Endodermal cell (in vitro differentiated cells): ENCODE measurements around the gene ANKDD1B. TPM values are rescaled to one million over a fixed set of nuclear protein-coding genes. Genes with fewer than 3 reads are reported as not detected.

ENCODE experiments used
- DNase-seq: peaks from one replicate; pipeline ENCODE4 v3.0.0-alpha.2; 2017
- H3K27ac ChIP-seq: 2 replicates; pipeline ENCODE4 v1.5.1; 2013; ENCODE audit warnings: mild to moderate bottlenecking, low read depth, low read length, moderate library complexity
- H3K27me3 ChIP-seq: 2 replicates; pipeline ENCODE4 v1.6.1; 2013; ENCODE audit warnings: mild to moderate bottlenecking, low read length, moderate library complexity; ENCODE audit not compliant: insufficient read depth, control insufficient read depth, poor library complexity, severe bottlenecking
- H3K36me3 ChIP-seq: 2 replicates; pipeline ENCODE4 v1.7.0; 2013; ENCODE audit warnings: mild to moderate bottlenecking, low read length, moderate library complexity; ENCODE audit not compliant: control insufficient read depth, insufficient read depth
- H3K4me1 ChIP-seq: one replicate; pipeline ENCODE4 v1.7.0; 2013; ENCODE audit warnings: low read length; ENCODE audit not compliant: control insufficient read depth, insufficient read depth
- H3K4me3 ChIP-seq: 2 replicates; pipeline ENCODE4 v1.5.1; 2013; ENCODE audit warnings: mild to moderate bottlenecking, low read length, moderate library complexity
- H3K9ac ChIP-seq: 2 replicates; pipeline ENCODE4 v1.6.1; 2013; ENCODE audit warnings: mild to moderate bottlenecking, low read length, moderate library complexity; ENCODE audit not compliant: poor library complexity, severe bottlenecking; ENCODE audit errors: extremely low read depth
- H3K9me3 ChIP-seq: 2 replicates; pipeline ENCODE4 v1.6.1; 2013; ENCODE audit warnings: mild to moderate bottlenecking, low read length, moderate library complexity; ENCODE audit not compliant: control insufficient read depth
- H3K27ac Mint-ChIP-seq: 2 replicates; pipeline ENCODE4 v1.8.0; 2020; ENCODE audit warnings: mixed read lengths
- H3K27me3 Mint-ChIP-seq: 2 replicates; pipeline ENCODE4 v1.8.0; 2021; ENCODE audit warnings: mild to moderate bottlenecking, mixed read lengths; ENCODE audit not compliant: insufficient read depth
- H3K36me3 Mint-ChIP-seq: 2 replicates; pipeline ENCODE4 v1.8.0; 2020; ENCODE audit warnings: low read depth, mixed read lengths
- H3K4me1 Mint-ChIP-seq: 2 replicates; pipeline ENCODE4 v1.8.0; 2020; ENCODE audit warnings: mixed read lengths
- H3K4me3 Mint-ChIP-seq: 2 replicates; pipeline ENCODE4 v1.8.0; 2020; ENCODE audit warnings: mild to moderate bottlenecking, moderate library complexity, mixed read lengths
- H3K9me3 Mint-ChIP-seq: 2 replicates; pipeline ENCODE4 v1.8.0; 2020; ENCODE audit warnings: mild to moderate bottlenecking, mixed read lengths
- WGBS, 2 experiments: methylation state at CpG; one replicate each; pipeline versions ENCODE4 v1.1.5 to v1.1.7; 2013; ENCODE audit warnings: missing lambda C conversion rate in 2 of 2, mixed read lengths in 1 of 2; ENCODE audit not compliant: insufficient coverage in 1 of 2, insufficient read length in 1 of 2; 5-methylcytosine and 5-hydroxymethylcytosine counted together
- total RNA-seq, 2 donors: library from RNA; stranded (reverse); fragmentation: NEBNext Ultra II Directional in 1 of 2; extraction: Animal tissue kit (Norgen Biotek cat#: 25700) in 1 of 2; gene quantifications; 2 replicates in 1 of 2; 3 replicates in 1 of 2; pipeline ENCODE4 v1.2.1, GENCODE V29; 2021
- TF ChIP-seq, protein P1 (sequence below): fragments of 200-600 bp; sonication (generic); conservative IDR thresholded peaks from 2 replicates; pipeline ENCODE4 v1.5.0; 2021; ENCODE audit warnings: antibody characterized with exemption, mild to moderate bottlenecking

ANKDD1B gene
- total RNA-seq, 2 donors from 2014 or later = 4.6 to 8.6 TPM

DNA sequence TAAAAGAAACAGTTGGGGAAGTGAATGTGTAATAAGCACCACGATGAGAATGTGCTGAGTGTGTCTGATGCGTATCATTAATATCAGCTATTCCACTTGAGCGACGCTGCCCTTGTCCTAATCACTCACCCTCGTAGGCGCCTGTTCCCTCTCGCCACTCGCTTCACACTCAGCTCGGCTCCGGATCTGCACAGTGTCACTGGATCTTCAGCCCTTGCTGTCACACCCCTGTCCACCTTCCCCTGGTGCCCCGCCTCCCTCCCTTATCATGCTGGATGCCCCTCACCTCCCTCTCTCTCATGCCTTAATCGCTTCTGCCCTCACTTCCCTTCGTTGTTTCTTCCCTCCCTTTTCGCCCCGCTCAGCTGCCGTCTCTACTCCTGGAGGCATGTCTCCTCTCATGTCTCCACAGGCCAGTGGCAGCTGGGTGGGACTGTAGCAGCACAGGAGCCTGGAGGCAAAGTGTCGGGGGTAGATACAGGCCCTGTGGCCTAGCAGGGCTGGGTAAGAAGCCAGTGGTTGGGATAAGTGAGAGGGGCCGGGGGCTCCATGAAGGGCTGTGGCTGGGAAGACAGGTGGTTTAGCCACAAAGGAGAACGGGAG, 43.5 kb downstream of the ANKDD1B start:
- Mint-ChIP-seq H3K4me1 (peaks cover 18% of the 10 kb centered on the region), H3K27ac (no peak overlapping the region), H3K36me3 (no peaks in the 10 kb centered on the region), H3K4me3 (no peak overlapping the region), H3K27me3 (no peaks in the 10 kb centered on the region), H3K9me3 (no peaks in the 10 kb centered on the region)
- 92 to 96% methylated on average over 10 to 19 of the region's 19 CpGs for WGBS, 2 experiments
- Histone ChIP-seq H3K4me3 (no peak overlapping the region), H3K36me3 (no peaks in the 10 kb centered on the region), H3K9ac (no peak overlapping the region), H3K9me3 (no peaks in the 10 kb centered on the region), H3K27me3 (no peaks in the 10 kb centered on the region), H3K27ac (no peak overlapping the region), H3K4me1 (peaks cover 6% of the 10 kb centered on the region)
- DNase-seq = no peak
- TF ChIP-seq, protein P1, sequence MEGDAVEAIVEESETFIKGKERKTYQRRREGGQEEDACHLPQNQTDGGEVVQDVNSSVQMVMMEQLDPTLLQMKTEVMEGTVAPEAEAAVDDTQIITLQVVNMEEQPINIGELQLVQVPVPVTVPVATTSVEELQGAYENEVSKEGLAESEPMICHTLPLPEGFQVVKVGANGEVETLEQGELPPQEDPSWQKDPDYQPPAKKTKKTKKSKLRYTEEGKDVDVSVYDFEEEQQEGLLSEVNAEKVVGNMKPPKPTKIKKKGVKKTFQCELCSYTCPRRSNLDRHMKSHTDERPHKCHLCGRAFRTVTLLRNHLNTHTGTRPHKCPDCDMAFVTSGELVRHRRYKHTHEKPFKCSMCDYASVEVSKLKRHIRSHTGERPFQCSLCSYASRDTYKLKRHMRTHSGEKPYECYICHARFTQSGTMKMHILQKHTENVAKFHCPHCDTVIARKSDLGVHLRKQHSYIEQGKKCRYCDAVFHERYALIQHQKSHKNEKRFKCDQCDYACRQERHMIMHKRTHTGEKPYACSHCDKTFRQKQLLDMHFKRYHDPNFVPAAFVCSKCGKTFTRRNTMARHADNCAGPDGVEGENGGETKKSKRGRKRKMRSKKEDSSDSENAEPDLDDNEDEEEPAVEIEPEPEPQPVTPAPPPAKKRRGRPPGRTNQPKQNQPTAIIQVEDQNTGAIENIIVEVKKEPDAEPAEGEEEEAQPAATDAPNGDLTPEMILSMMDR = no peak

DNA sequence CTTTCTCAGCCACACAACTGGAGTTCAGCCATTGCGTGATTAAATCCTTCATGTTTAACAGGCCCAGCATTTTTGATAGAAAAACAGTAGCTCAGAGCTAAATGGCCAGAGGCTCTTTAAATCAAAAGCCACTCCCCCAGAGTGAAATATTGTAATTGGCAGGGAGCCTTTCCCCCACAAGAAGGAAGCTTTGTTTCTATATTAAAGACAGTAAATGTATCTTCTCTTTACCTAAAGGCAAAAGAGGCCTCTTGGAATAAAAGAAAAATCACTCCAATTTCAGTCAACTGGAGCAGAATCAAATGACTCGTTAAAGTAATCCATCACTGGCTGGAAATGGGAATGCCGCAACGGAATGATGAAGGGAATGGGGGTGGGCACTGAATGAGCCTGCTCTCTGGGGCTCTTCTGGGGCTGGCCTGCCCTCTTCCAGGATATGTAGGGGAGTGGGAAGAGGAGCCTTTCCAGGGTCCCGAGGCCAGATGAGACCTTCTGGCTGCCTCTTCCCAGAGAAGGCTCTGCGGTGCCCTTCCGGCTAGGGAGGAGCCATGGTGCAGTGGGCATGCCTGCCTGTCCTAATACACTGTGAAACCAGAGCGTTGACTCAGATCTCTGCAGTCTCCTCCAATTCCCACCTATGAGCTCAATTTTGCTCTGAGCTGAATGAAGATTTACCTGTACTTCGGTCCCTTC, 45.2 kb downstream of the ANKDD1B start:
- TF ChIP-seq, protein P1 = no peak
- H3K4me1 ChIP-seq = peaks cover 6% of the 10 kb centered on the region
- no peaks in the 10 kb centered on the region for H3K27me3 Mint-ChIP-seq
- no peaks in the 10 kb centered on the region for H3K27me3 ChIP-seq
- no peak overlapping the region for H3K4me3 ChIP-seq
- no peaks in the 10 kb centered on the region for H3K36me3 Mint-ChIP-seq
- no peak overlapping the region for H3K27ac Mint-ChIP-seq
- 71 to 88% methylated on average over 2 to 9 of the region's 9 CpGs for WGBS, 2 experiments
- peaks cover 18% of the 10 kb centered on the region for H3K4me1 Mint-ChIP-seq
- no peak overlapping the region for H3K4me3 Mint-ChIP-seq
- H3K9me3 ChIP-seq = no peaks in the 10 kb centered on the region
- no peak overlapping the region for H3K9ac ChIP-seq
- no peak overlapping the region for H3K27ac ChIP-seq
- no peaks in the 10 kb centered on the region for H3K9me3 Mint-ChIP-seq
- H3K36me3 ChIP-seq = no peaks in the 10 kb centered on the region
- DNase-seq = no peak

DNA sequence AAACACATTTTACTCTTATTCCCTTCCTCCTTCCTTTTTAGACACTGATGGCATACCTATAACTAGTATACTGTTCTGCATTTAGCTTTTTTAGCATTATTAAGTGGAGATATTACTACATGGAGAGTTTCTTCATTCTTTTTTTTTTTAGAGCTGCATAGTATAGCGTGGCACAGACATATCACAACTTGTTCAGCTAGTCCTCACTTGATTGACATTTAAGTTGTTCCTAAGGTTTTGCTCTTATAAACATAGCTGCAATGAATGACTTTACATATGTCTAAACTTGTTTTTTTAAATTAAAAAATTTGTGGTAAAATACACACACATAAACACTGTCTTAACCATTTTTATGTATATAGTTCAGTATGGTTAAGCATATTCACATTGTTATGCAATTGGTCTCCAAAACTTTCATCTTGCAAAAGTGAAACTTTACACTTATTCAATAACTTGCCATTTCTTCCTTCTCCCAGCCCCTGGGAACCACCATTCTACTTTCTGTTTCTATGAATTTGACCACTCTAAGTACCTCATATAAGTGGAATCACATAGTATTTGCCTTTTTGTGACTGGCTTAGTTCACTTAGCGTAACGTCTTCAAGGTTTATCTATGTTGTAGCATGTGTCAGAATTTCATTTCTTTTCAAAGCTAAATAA, 48.7 kb downstream of the ANKDD1B start:
- Histone ChIP-seq H3K27ac (no peak overlapping the region), H3K4me3 (no peak overlapping the region), H3K27me3 (no peaks in the 10 kb centered on the region), H3K36me3 (no peaks in the 10 kb centered on the region), H3K4me1 (peaks cover 6% of the 10 kb centered on the region), H3K9me3 (no peaks in the 10 kb centered on the region), H3K9ac (no peak overlapping the region)
- Mint-ChIP-seq H3K27me3 (no peaks in the 10 kb centered on the region), H3K4me1 (peaks cover 15% of the 10 kb centered on the region), H3K9me3 (no peaks in the 10 kb centered on the region), H3K4me3 (no peak overlapping the region), H3K27ac (no peak overlapping the region), H3K36me3 (peaks cover 9% of the 10 kb centered on the region)
- WGBS, 2 experiments = 97% methylated on average over 3 of the region's 3 CpGs; no CpG with 5 or more reads in 1 of the 2 experiments
- DNase-seq = no peak
- TF ChIP-seq, protein P1 = no peak
